ENCODE data around the gene P2RX2.

P2RX2 gene

DNA sequence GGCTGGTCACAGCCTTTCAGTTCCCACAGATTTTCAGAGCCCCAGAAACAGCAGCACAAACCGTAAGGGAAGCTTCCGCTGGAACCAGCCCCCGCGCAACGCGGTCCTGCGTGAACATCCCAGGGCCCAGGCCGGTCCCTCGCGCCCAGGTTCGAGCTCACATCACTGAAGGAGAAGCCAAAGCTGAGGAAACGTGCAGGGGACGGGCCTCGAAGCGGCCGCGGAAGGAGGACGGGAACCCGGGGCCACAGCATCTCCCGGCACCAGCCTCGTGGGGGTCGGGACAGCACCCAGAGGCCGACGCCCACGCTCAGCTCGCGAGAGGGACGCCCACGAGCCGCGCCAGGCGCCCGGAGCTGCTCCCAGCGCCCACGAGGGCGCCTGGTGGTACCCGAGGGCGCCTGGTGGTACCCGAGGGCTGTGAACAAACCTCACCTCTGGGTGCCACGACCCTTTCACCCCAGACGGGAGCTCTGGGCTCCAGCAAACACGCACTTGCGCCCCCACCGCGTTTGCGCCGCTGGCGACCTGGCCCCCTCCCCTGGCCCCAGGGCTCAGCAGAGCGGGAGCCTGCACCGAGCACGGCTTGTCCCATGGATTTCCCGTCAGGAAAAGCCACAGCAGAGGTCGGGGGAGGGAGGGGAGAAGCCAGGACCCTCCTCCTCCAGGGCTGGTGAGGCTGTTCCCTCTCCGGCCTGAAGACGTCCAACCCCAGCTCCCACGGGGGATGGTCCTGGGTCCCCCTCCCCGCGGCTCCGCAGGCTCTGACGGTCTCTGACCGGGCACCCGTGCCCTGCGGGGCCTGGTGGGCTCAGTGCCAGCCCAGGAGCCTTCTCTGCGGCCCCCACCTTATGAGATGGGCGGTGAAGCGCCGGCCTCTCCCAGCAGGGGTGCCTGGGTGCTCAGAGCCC lies 15.1 kb upstream of the P2RX2 start:
- no peak for DNase-seq (ENCODE audit: low spot score)

DNA sequence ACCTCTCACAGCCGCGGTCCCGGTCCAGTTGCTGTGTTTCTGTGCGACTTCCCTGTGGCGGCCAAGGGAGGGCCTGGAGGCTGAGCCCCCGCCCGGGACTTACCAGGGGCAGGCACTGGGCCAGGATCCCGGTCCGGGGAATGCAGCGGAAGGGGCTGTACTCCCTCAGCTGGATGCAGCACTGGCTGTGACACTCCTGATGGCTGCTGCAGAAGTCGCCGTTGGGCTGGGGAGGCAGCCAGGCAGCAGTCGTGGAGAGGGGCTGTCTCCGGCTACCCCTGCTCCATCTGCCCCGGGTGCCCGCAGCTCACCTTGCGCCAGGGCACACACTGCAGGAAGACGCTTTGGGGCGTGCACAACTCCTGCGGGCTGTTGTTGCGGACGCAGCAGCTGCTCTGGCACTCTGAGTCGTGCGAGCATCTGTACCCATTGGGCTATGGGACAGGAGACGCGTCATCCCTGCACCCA lies 14.4 kb upstream of the P2RX2 start:
- no peak for DNase-seq (ENCODE audit: low spot score)

DNA sequence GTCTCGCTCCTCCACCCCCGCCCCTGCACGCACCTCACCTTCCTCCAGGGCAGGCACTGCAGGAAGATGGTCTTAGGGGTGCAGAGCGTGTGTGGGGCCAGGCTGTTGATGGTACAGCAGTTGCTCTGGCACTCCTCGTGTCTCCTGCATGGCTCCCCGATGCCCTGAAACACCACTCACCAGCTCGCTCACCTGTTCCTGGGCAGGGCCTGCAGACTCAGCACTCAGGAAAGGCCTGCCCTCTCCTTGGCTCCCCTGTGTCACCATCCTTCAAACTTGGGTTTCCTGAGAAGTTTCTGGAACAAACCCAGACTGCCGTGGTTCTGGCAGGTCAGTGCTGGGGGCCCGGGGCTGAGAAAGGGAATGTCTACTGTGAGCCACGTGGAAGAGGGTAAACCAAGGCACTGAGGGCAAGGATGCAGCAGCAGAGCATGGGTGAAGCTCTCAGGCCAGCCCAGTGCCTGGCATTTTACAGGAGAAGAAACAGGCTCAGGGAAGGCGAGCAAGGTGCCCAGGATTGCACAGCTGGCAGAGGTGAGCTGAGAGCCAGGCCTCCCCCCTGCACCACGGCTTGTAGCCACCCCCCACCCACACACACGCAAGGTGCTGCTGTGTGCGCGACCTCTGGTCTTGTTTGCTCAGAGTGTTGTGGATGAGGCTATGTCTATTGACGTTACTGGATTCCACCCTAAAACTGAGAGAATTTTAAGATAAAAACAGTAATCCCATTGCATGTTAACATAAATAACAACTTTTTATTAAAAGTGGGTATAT lies 13.7 kb upstream of the P2RX2 start:
- DNase-seq (ENCODE audit: low spot score), result no peak

DNA sequence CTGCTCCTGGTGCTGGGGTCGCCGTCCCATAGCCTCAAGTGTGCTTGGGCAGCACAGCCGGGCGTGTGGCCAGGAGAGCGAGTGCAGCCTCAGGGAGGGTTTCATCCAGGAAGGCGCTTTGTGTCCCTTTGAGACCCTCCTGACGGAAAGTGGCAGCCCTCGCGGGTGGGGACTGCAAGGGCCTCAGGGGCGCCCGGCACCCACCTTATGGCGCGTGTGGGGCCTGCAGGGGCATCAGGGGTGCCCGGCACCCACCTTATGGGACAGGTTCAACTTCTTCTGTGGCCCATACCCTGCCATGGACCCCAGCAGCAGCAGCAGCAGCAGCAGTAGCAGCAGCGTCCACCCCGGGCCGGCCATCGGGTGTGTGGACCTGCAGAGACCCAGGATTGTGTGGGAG lies 12.7 kb upstream of the P2RX2 start:
- no peak for DNase-seq (ENCODE audit: low spot score)

DNA sequence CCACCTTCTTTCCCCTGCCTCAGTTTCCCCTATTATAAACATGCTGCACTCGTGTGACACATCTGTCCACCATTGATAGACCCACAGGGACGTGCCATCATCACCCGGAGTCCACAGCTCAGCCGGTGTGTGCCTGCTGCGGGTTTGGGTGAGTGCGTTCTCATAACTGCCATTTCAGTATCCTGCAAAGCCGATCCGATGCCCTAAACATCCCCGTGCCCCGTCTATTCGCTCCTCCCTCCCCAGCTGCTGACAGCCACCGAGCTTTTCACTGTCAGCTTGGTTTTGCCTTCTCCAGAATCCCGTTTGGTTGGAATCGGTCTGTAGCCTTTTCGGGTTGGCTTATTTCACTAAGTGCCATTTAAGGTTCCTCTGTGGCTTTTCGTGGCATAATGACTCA lies 12.1 kb upstream of the P2RX2 start:
- DNase-seq (ENCODE audit: low spot score), result no peak

DNA sequence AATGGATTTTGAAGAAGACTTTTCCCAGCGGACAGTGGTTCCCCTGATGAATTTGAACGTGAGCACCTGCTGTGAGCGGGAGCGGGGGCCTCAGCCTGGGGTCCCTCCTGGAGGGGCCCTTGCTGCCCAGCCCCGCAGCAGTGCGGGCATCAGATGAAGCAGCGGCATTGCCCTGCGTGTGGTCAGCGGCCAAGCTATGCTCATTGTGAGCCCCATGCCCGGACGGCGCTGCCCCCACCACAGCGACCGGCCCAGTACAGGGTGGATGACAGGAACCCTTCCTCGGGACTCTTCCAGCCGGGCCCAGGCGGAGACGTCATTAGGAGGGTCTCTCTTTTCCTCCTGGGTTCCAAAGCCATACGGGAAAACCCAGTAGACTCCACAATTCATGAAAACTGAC lies 11.6 kb upstream of the P2RX2 start:
- DNase-seq (ENCODE audit: low spot score), result no peak

DNA sequence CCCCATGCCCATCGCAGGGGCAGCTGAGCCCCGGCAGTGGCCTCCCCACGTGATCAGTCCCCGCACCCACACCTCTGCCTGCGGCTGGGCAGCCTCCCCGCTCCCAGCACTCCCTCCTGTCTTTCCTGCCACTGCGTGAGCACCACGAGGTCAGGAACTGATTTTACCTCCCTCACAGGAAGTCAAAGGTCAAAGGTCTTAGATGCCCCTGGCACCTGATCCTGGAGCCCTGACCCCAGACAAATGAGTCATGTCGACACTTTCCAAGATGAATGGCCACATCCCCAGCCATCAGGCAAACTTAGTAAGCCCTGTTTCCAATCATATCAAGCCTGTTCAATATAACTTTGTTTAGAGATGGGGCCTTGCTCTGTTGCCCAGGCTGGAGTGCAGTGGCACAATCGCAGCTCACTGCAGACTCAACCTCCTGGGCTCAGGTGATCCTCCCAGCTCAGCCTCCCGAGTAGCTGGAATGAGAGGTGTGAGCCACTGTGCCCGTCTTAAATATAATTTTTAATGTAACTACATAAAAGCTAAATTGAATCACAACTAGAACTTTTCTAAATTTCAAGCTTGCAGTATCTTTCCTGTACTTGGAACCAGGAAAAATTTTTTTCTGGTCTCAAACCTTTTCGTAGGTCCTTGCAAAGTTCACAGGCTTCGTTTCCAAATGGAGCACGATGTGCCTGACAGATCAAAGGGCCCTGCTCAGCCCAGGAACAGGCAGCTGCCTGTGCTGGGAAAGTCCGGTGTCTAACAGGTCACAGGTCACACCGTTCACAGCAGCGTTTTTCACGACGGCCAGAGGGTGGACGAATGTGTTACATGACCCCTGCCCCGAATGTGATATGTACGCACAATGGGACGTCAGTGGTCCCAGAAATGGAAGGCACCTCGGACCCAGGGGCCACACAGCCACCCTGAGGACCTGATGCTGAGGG lies 10.1 kb upstream of the P2RX2 start:
- no peak for DNase-seq (ENCODE audit: low spot score)

DNA sequence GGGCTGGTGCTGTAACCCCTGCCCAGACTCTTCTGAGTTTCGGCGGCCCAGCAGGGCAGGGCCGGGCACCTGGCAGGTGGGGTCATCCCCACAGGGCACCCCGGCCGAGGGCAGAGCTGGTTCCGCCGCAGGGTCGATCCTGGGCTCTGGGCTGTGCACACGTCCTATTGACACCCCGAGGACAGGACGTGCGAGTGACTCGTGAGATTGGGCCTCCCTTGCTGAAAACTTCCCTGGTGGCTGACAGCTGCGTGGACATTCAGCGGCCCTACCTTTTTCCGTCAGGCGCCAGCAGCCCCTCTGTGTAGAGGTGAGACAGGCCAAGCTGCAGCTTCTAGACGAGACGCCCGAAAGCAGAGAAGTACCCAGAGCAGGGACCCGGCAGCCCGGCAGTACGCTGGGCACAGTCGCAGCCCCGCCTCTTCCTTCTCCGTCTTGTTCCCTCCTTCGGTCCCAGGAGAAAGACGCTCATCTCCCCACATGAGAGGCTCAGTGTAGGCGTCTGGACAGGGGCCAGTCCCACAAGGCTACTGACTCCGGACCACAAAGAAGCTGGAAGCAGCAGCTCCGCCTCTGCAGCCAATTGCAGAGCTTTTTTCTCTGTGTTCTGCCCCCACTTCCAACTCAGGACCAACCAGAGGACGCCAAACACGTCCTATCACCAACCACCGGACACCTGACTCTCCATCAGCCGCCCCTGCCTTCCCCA lies 8.4 kb upstream of the P2RX2 start, which contains the start of gene LRCOL1:
Gene LRCOL1, minus strand, starts transcription at position 532 of the 709 bp plus-strand sequence. CDS start 4,331 bp downstream, outside the sequence.
- no peak for DNase-seq (ENCODE audit: low spot score)

DNA sequence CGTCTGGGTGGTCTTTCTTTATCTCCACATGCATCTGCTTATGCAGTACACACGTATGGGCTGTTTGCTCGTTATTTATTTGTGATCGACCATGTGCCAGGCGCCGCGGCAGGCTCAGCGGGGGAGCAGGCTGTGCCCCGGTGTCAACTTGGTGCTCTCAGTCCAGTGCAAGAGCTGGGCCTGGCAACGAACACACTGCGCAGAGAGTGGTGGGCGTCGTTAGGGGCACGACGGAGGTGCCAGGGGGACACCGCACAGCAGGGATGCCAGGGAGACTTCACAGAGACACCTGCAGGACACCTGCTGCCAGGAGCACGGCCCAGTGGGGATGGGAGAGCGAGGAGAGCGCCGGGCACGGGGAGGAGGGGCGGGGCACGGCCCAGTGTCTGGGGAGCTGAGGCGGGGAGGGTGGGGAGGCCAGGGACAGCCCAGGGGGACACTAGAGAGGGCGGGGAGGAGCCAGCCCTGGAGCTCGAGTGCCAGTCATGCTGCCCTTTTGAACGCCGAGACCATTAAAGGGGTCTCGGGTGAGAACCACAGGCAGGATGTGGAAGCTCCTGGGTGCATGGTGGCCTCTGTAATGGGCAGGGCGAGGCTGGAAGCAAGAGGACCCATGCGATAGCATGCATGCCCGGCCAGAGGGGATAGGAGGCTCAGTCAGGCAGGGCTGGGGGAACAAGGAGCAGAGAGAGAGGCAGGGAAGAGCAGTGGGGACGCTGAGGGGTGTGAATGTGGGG lies 7.5 kb upstream of the P2RX2 start:
- DNase-seq (ENCODE audit: low spot score), result no peak

DNA sequence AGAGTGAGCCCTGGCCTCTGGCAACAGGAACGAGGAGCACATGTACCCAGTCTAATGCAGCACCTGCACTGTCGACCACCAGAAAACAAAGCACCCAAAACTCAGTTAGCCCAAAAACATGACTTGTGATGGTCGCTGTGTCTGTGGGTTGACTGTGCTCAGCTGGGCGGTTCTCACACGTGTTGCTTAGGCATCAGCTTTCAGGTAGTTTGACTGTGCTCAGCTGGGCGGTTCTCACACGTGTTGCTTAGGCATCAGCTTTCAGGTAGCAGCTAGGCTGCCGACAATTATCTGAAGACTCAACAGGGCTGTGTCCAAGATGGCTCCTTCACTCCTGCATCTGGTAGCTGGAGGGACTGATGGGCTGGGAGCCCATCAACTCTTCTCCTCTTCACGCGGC lies 7.0 kb upstream of the P2RX2 start:
- DNase-seq (ENCODE audit: low spot score), result no peak

DNA sequence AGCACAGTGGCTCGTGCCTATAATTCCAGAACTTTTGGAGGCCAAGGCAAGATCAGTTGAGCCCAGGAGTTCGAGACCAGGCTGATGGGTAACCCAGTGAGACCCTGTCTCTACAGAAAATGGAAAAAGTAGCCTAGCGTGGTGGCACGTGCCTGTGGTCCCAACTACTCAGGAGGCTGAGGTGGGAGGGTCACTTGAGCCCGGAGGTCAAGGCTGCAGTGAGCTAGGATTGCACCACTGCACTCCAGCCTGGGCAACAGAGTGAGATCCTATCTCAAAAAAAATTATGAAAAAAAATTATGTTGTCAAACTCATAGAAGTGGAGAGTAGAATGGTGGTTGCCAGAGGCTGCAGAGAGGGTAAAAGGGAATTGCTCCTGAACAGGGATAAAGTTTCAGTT lies 4.5 kb upstream of the P2RX2 start:
- no peak for DNase-seq (ENCODE audit: low spot score)

DNA sequence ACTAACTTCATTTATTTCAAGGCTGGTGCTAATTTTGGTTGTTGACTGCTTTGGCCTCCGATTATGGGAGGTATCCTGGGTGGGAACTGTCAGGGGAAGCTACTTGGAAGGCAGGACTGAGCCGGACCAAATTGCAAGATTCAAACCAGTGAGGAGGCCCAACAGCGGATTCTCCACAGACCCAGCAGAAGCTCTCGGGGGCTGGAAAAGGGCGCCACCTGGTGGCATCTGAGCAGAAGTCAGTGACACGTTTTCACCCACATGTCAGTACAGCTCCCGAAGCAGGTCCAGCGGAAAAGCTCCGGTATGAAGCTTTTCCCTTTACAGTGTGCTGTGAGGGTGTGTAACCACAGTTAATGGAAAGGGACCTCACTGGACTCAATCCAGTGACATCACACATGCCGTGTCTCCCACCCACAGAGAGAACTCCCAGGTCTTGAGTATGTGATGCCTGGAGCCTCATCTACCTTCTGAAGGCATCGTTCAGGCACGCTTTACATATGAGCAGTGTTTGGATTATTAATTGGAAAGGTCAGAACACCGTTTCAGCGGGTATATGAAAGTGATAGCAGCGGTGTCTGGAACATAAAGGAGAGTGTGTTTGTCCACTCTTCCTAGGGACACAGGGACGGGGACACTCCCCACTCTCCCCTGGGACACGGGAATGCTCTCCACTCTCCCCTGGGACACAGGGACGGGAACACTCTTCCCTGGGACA lies 3.6 kb upstream of the P2RX2 start:
- DNase-seq (ENCODE audit: low spot score), result peak; percentile 78

DNA sequence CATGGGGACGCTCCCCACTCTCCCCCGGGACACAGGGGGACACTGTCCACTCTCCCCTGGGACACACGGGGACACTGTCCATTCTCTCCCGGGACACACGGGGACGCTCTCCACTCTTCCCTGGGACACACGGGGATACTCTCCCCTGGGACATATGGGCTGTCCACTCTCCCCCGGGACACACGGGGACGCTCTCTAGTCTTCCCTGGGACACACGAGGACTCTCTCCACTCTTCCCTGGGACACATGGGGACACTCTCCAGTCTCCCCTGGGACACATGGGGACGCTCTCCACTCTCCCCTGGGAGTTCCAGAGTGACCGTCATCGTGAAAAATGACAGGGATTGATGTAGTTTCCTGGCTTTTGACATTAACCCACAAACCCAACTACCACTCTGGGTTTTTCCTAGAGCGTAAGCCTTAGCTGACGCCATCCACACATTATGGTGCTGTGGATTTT lies 3.0 kb upstream of the P2RX2 start:
- no peak for DNase-seq (ENCODE audit: low spot score)

DNA sequence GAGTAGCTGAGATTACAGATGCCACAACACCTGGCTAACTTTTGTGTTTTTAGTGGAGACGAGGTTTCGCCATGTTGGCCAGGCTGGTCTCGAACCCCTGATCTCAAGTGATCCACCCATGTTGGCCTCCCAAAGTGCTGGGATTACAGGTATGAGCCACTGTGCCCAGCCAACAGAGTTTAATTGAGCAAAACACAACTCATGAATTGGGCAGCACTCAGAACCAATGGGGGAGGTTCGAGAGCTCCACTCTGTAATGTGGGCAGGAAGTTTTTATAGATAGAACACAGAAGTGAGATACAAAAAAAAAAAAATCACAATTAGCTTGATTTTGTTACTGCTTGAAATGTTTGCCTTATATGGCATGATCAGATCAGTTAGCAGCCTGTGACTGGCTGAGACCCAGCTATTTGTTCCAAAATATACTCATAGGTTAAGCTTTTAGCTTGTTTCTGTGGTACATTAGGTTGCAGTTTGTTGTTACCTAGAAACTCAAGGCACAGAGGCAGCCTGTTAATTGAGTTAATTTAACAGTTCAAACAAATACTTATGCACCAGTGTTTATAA lies 1.4 kb upstream of the P2RX2 start:
- DNase-seq (ENCODE audit: low spot score), result no peak

DNA sequence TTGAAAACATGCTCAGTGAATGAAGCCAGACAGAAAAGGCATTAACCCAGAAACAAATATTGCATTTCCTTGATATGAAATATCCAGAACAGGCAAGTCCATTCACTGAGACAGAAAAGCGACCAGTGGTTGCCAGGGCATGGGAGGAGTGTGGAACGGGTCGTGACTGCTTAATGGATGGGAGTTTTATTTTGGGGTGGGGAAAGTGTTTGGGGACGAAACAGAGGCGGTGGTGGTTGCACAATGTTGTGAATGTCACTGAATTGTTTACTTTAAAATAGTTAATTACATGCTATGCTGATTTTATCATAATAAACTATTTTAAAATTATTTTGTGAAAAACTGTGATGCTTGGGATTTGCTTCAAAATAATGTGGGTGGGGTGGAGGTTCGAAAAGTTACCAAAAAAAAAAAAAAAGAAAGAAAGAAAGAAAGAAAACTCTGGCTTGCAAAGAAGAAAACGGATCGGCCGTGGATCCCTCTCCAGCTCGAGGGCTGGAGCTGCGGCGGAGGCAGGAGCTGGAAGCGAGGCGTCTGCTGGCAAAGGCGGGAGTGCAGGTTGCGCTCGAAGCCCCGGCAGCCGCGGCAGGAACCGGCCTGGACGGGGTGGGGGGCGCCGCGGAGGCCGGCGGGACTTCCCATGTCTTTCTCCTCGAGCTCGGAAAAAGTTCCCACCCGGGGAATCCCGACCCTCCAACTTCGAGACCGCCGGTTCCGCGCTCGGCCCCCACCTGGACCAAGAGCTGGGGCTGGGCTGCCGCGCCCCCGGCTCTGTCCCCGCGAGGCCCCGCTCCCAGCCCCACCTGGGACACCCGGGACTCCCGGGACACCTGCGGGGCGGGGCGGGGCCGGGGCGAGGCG lies 524 bp upstream of the P2RX2 start:
- DNase-seq (ENCODE audit: low spot score), result no peak

DNA sequence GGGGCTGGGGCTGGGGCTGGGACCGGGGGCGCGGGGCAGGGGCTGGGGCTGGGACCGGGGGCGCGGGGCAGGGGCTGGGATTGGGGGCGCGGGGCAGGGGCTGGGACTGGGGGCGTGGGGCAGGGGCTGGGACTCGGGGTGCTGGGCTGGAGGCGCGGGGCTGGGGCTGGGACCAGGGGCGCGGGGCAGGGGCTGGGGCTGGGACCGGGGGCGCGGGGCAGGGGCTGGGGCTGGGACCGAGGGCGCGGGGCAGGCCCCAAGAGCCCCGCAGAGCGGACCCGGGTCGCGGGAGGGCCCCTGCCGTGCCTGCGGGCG lies 452 bp downstream of the P2RX2 start:
- DNase-seq (ENCODE audit: low spot score), result no peak

DNA sequence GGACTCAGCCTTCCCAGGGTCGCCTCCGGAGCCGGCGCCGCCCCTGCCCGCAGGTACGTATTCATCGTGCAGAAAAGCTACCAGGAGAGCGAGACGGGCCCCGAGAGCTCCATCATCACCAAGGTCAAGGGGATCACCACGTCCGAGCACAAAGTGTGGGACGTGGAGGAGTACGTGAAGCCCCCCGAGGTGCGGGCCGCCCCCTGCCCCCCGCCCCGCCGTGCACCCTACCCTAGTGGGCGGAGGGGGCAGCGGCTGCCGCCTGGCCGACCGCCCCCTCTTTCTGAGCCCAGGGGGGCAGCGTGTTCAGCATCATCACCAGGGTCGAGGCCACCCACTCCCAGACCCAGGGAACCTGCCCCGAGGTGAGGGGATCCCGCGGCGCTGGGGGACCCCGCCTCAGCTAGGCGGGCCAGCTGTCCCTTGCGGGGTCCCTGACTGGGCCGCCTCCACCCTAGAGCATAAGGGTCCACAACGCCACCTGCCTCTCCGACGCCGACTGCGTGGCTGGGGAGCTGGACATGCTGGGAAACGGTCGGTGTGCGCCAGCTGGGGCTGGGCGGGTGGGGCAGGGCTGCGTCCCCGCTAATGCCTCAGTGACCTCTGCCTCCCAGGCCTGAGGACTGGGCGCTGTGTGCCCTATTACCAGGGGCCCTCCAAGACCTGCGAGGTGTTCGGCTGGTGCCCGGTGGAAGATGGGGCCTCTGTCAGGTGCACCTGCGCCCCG lies 973 bp downstream of the P2RX2 start:
- DNase-seq (ENCODE audit: low spot score), result no peak

Data from LoVo (cell line).